SIG-M5 treated with dmso at 0.1 percent for 504 hours (cell line): ENCODE data around the gene KCNQ2.
"Not testable (repeated sequence)": the region's sequence is repeated elsewhere in the genome, so short reads cannot be mapped to it uniquely, and the experiment has no call there.

Source experiments
- DNase-seq: peaks from one replicate; lab custom pipeline; 2025; ENCODE audit not compliant: unreplicated experiment; lab: John Stamatoyannopoulos, UW

The KCNQ2 gene

GRCh38 chr20:63394069-63394919 is 78.2 kb downstream of the KCNQ2 start:
- no peak for DNase-seq

- no peak for DNase-seq
These were observed 78.9 kb downstream of the KCNQ2 start for GRCh38 chr20:63393566-63393965.

GRCh38 chr20:63392465-63393365 is 79.7 kb downstream of the KCNQ2 start:
- DNase-seq: no peak

GRCh38 chr20:63387917-63388316 is 84.5 kb downstream of the KCNQ2 start:
- no peak for DNase-seq

- no peak for DNase-seq
These were observed 85.1 kb downstream of the KCNQ2 start for GRCh38 chr20:63387393-63387792.

- DNase-seq: no peak
These were observed 86.0 kb downstream of the KCNQ2 start for GRCh38 chr20:63386491-63386890.

- DNase-seq: no peak
These were observed 86.6 kb downstream of the KCNQ2 start for GRCh38 chr20:63385819-63386218.

GRCh38 chr20:63384336-63384735 is 88.1 kb downstream of the KCNQ2 start:
- DNase-seq: no peak

- no peak for DNase-seq
These were observed 88.9 kb downstream of the KCNQ2 start for GRCh38 chr20:63383556-63383955.

- no peak for DNase-seq
These were observed 89.7 kb downstream of the KCNQ2 start for GRCh38 chr20:63382551-63383300.

- no peak for DNase-seq
These were observed 90.5 kb downstream of the KCNQ2 start for GRCh38 chr20:63381781-63382431.

- no peak for DNase-seq
These were observed 92.0 kb downstream of the KCNQ2 start for GRCh38 chr20:63380346-63380870.

GRCh38 chr20:63379872-63380271 is 92.6 kb downstream of the KCNQ2 start:
- DNase-seq: not testable (repeated sequence)

- no peak for DNase-seq
These were observed 93.2 kb downstream of the KCNQ2 start for GRCh38 chr20:63379296-63379695.

- DNase-seq: no peak
These were observed 93.8 kb downstream of the KCNQ2 start for GRCh38 chr20:63378626-63379025.

GRCh38 chr20:63377951-63378381 is 94.5 kb downstream of the KCNQ2 start:
- DNase-seq: no peak

GRCh38 chr20:63377256-63377941 is 95.1 kb downstream of the KCNQ2 start:
- no peak for DNase-seq

- no peak for DNase-seq
These were observed 95.9 kb downstream of the KCNQ2 start for GRCh38 chr20:63376283-63377250.

GRCh38 chr20:63375438-63375837 is 97.0 kb downstream of the KCNQ2 start:
- DNase-seq: no peak
